NT2/D1 (cell line): ENCODE data around the gene FXYD3.

ENCODE experiments used
- YY1 ChIP-seq: IDR thresholded peaks from 2 replicates; pipeline ENCODE4 v1.6.1; 2011; ENCODE audit not compliant: insufficient read length, insufficient read depth
- ZNF274 ChIP-seq: IDR thresholded peaks from 2 replicates; pipeline ENCODE4 v1.6.1; 2011; ENCODE audit warnings: mild to moderate bottlenecking, low read depth, low read length

DNA sequence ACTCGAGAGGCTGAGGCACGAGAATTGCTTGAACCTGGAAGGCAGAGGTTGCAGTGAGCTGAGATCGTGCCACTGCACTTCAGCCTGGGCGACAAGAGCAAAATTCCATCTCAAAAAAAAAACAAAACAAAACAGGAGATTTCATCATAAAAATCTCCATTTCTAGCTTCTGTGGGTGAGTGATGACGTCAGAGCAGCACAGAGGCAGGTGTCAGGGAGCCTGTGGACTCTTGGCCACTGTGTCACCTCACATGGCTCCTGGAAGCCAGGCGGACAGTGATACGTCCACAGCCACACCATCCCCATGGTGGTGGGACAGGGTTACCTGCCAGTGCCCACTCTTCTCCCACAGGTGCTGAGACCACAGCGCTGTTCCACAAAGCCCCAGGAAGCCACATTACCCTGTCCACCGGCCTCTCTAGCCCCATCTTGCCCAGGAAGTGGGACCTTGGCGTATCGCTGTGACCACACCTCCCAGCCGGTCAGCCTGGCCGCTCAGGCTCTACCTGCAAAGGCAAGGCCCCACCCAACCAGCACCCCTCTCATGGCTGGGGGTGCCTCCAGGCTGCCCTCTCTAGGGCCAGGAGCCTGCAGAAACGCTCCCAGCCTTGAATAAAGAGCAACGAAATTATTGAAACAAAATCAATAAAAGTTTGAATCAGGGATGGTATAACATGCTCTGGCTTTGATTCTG, 2.5 kb upstream of the FXYD3 start:
- TF ChIP-seq YY1 (no peak), ZNF274 (no peak)
